ENCODE data around the gene LDAH. TPM values are rescaled to one million over a fixed set of nuclear protein-coding genes. Genes with fewer than 3 reads are reported as not detected.
A peak's percentile ranks its signal among the peaks of the same experiment; 100 is the strongest.

LDAH gene
- total and polyA plus RNA-seq, 4 donors = 5.0 to 30.8 (median 11.5) TPM

DNA sequence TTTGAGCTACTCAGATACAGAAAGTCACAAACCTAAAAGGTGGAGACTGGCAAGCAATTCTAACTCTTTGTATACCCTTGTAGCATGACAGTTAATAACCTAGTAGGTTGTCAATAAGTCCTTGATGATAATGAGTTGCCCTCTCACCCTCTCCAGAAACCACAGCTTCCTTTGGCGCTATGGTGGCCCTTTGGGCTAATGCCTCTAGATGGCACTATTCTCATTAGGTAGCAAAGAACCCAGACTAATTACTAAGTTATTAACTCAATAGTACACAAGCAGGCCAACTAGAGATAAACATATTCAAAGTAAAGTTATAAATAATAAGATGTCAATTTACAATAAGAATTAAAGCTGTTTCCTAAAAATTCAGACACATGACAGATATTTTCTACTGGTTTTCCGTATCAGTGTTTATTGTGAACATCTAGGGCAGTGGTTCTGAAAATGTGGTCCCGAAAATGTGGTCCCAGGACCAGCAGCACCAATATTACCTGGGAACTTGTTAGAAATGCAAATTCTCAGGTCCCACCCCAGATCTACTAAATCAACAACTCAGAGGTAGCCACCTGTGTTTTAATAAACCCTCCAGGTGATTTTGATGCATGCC lies 41.1 kb downstream of the LDAH start:
- Histone ChIP-seq H3K27ac (ENCODE audit: low read depth in 1 of 2, low read length in 1 of 2) (no peak overlapping the region), H3K9me3 (ENCODE audit: control insufficient read depth in 4 of 4, insufficient read depth in 3 of 4, low read length in 3 of 4) (no peaks in the 10 kb centered on the region), H3K4me1 (ENCODE audit: control insufficient read depth in 5 of 5, insufficient read depth in 5 of 5, low read length in 5 of 5) (no peaks in the 10 kb centered on the region), H3K9ac (ENCODE audit: insufficient read depth in 1 of 2, low read length in 2 of 2) (no peak overlapping the region), H3K4me3 (no peak overlapping the region), H3K36me3 (ENCODE audit: control insufficient read depth in 4 of 4, insufficient read depth in 4 of 4, low read length in 4 of 4) (peaks cover 0 to 3% (median 1%) of the 10 kb centered on the region in 4 donors), H3K27me3 (ENCODE audit: control insufficient read depth in 3 of 3, insufficient read depth in 3 of 3, low read length in 2 of 3) (no peaks in the 10 kb centered on the region)
- ATAC-seq (ENCODE audit: insufficient read depth, low FRiP score) (no peak), DNase-seq (peak in 1 of 3 donors; percentile 4)
- 73 to 79% methylated on average over 3 of the region's 3 CpGs for WGBS, 2 donors
- TF ChIP-seq, protein P1, sequence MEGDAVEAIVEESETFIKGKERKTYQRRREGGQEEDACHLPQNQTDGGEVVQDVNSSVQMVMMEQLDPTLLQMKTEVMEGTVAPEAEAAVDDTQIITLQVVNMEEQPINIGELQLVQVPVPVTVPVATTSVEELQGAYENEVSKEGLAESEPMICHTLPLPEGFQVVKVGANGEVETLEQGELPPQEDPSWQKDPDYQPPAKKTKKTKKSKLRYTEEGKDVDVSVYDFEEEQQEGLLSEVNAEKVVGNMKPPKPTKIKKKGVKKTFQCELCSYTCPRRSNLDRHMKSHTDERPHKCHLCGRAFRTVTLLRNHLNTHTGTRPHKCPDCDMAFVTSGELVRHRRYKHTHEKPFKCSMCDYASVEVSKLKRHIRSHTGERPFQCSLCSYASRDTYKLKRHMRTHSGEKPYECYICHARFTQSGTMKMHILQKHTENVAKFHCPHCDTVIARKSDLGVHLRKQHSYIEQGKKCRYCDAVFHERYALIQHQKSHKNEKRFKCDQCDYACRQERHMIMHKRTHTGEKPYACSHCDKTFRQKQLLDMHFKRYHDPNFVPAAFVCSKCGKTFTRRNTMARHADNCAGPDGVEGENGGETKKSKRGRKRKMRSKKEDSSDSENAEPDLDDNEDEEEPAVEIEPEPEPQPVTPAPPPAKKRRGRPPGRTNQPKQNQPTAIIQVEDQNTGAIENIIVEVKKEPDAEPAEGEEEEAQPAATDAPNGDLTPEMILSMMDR (IDR thresholded peaks at IDR 0.05; ENCODE audit: control extremely low read depth, extremely low read depth) = peak; percentile 24

DNA sequence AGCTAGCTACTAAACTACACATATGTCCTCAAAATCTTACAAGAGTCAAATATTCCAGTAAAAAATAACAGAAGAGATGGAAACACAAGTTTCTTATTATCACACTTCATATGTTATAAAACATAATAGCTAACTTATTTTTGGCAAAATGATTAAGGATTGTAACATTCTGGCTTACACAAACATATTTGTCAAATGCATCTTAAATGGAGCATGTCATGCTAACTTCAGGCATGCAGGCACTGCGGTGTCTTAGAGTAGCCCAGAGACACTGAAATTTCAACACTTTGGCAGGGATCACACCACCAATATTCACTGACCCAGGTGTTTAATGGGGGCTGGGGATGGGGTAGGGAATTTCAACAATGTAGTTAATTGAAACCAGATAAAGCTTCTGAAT lies 51.6 kb downstream of the LDAH start:
- peak in 1 of 3 donors; percentile 29 for DNase-seq
- WGBS, 2 donors = 89 to 97% methylated on average over 1 of the region's 1 CpG
- TF ChIP-seq, protein P1 (IDR thresholded peaks at IDR 0.05; ENCODE audit: control extremely low read depth, extremely low read depth) = no peak
- Histone ChIP-seq H3K4me1 (ENCODE audit: control insufficient read depth in 5 of 5, insufficient read depth in 5 of 5, low read length in 5 of 5) (peaks cover 0 to 12% (median 0%) of the 10 kb centered on the region in 5 donors), H3K9me3 (ENCODE audit: control insufficient read depth in 4 of 4, insufficient read depth in 3 of 4, low read length in 3 of 4) (no peaks in the 10 kb centered on the region), H3K4me3 (no peak overlapping the region), H3K36me3 (ENCODE audit: control insufficient read depth in 4 of 4, insufficient read depth in 4 of 4, low read length in 4 of 4) (peaks cover 0 to 8% (median 5%) of the 10 kb centered on the region in 4 donors), H3K27me3 (ENCODE audit: control insufficient read depth in 3 of 3, insufficient read depth in 3 of 3, low read length in 2 of 3) (no peaks in the 10 kb centered on the region), H3K27ac (ENCODE audit: low read depth in 1 of 2, low read length in 1 of 2) (no peak overlapping the region), H3K9ac (ENCODE audit: insufficient read depth in 1 of 2, low read length in 2 of 2) (no peak overlapping the region)
- no peak for ATAC-seq (ENCODE audit: insufficient read depth, low FRiP score)

DNA sequence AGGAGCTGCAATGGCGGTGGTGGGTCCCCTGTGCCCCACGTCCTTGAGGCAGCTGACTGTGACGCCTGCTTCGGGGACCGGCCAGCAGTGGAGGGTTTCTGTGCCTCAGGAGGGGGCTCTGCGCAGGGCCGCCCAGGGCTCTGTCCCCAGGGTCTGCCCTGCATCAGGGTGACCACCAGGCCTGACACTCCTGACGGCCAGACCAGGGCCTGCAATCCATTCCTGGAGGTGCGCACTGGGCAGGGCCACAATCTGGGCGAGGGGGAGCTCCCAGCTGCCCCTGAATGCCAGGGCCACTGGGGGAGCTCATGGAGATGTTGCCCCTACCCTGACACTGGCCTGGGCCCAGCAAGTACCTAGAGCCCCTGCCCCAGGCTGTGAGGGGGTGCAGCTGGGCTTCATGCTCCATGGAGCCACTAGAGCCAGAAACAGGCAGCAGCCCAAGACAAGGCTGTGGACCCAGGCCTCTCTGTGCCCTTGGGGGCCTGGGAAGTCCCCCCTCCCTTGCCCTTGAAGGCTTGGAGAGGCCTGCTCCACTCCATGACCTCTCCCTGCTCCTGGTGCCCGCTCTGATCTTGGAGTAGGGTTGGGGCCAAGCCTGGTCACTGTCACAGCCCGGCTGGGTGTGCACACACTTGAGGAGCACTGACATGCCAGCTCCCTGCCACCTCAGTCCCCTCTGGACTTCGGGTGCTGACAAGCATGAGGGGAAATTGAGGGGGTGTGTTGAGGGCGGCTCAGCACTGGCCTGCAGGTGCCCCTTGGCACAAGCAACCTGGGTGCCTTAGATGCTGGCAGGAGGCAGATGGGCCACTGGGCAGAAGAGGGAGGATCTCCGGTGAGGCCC lies 55.9 kb downstream of the LDAH start:
- H3K9ac ChIP-seq (ENCODE audit: insufficient read depth in 1 of 2, low read length in 2 of 2) = no peak overlapping the region
- peaks cover 0 to 4% (median 3%) of the 10 kb centered on the region in 4 donors for H3K36me3 ChIP-seq (ENCODE audit: control insufficient read depth in 4 of 4, insufficient read depth in 4 of 4, low read length in 4 of 4)
- no peak for DNase-seq
- no peaks in the 10 kb centered on the region for H3K9me3 ChIP-seq (ENCODE audit: control insufficient read depth in 4 of 4, insufficient read depth in 3 of 4, low read length in 3 of 4)
- H3K27me3 ChIP-seq (ENCODE audit: control insufficient read depth in 3 of 3, insufficient read depth in 3 of 3, low read length in 2 of 3) = no peaks in the 10 kb centered on the region
- TF ChIP-seq, protein P1 (IDR thresholded peaks at IDR 0.05; ENCODE audit: control extremely low read depth, extremely low read depth) = no peak
- no peak for ATAC-seq (ENCODE audit: insufficient read depth, low FRiP score)
- H3K27ac ChIP-seq (ENCODE audit: low read depth in 1 of 2, low read length in 1 of 2) = no peak overlapping the region
- WGBS, 2 donors = 97 to 98% methylated on average over 15 of the region's 15 CpGs
- no peak overlapping the region for H3K4me3 ChIP-seq
- H3K4me1 ChIP-seq (ENCODE audit: control insufficient read depth in 5 of 5, insufficient read depth in 5 of 5, low read length in 5 of 5) = peaks cover 0 to 12% (median 0%) of the 10 kb centered on the region in 5 donors
